Ascending aorta (tissue), 2 donors: ENCODE measurements around the gene AQR. TPM values are rescaled to one million over a fixed set of nuclear protein-coding genes. Genes with fewer than 3 reads are reported as not detected.
A peak's percentile ranks its signal among the peaks of the same experiment; 100 is the strongest.

Source experiments
- DNase-seq, 2 donors: peaks; one replicate each; pipeline ENCODE4 v3.0.0-alpha.2; 2019; ENCODE audit warnings: low spot score in 2 of 2
- H3K27ac ChIP-seq, 2 donors: fragments of 200-600 bp; sonication (generic); one replicate each; pipeline ENCODE4 v1.5.1; 2016 to 2017; ENCODE audit warnings: mild to moderate bottlenecking in 1 of 2
- H3K27me3 ChIP-seq: fragments of 200-600 bp; sonication (generic); one replicate; pipeline ENCODE4 v1.5.1; 2017
- H3K36me3 ChIP-seq, 2 donors: fragments of 200-600 bp; sonication (generic); one replicate each; pipeline ENCODE4 v1.5.1; 2016
- H3K4me1 ChIP-seq, 2 donors: fragments of 200-600 bp; sonication (generic); one replicate each; pipeline ENCODE4 v1.5.1; 2016 to 2017; ENCODE audit warnings: mild to moderate bottlenecking in 1 of 2
- H3K4me3 ChIP-seq, 2 donors: fragments of 200-600 bp; sonication (generic); one replicate each; pipeline ENCODE4 v1.5.1; 2016 to 2017; ENCODE audit warnings: mild to moderate bottlenecking in 1 of 2
- H3K9me3 ChIP-seq, 2 donors: fragments of 200-600 bp; sonication (generic); one replicate each; pipeline ENCODE4 v1.5.1; 2016
- intact Hi-C: fragments of 100-400 bp; cut with DNase I; formaldehyde crosslinking; loops from one replicate; pipeline ENCODE4 v1.15.1; 2023
- total RNA-seq: library from RNA; depleted of rRNA; stranded (reverse); fragments of >200 nt; gene quantifications from one replicate; pipeline ENCODE4 v1.1.0, GENCODE V29; 2016
- TF ChIP-seq, protein P1 (sequence below), 3 experiments: fragments of 200-600 bp in 2 of 3; fragments of 450-650 bp in 1 of 3; sonication (generic) in 2 of 3; IDR thresholded peaks; one replicate each; pipeline ENCODE4 v1.5.1; 2016 to 2019; ENCODE audit warnings: antibody characterized with exemption in 3 of 3, mild to moderate bottlenecking in 1 of 3, moderate library complexity in 1 of 3

AQR gene
- total RNA-seq, 1 donor from 2014 or later: 17.5 TPM

- intact Hi-C loops: no loop called here
- Histone ChIP-seq H3K4me1 (no peaks in the 10 kb centered on the region), H3K4me3 (no peak overlapping the region), H3K27ac (no peak overlapping the region), H3K27me3 (no peaks in the 10 kb centered on the region), H3K9me3 (no peaks in the 10 kb centered on the region), H3K36me3 (peaks cover 34 to 64% of the 10 kb centered on the region in 2 donors)
- no peak for DNase-seq
- TF ChIP-seq, protein P1, sequence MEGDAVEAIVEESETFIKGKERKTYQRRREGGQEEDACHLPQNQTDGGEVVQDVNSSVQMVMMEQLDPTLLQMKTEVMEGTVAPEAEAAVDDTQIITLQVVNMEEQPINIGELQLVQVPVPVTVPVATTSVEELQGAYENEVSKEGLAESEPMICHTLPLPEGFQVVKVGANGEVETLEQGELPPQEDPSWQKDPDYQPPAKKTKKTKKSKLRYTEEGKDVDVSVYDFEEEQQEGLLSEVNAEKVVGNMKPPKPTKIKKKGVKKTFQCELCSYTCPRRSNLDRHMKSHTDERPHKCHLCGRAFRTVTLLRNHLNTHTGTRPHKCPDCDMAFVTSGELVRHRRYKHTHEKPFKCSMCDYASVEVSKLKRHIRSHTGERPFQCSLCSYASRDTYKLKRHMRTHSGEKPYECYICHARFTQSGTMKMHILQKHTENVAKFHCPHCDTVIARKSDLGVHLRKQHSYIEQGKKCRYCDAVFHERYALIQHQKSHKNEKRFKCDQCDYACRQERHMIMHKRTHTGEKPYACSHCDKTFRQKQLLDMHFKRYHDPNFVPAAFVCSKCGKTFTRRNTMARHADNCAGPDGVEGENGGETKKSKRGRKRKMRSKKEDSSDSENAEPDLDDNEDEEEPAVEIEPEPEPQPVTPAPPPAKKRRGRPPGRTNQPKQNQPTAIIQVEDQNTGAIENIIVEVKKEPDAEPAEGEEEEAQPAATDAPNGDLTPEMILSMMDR (IDR thresholded peaks at IDR 0.05): no peak
Observed at GRCh38 chr15:34879107-34879506, 90.4 kb downstream of the AQR start.

GRCh38 chr15:34876640-34877039 lies 92.9 kb downstream of the AQR start:
- H3K9me3 ChIP-seq: no peaks in the 10 kb centered on the region
- H3K36me3 ChIP-seq: peaks cover 23 to 49% of the 10 kb centered on the region in 2 donors
- H3K4me3 ChIP-seq: no peak overlapping the region
- intact Hi-C loops: no loop called here
- H3K27ac ChIP-seq: no peak overlapping the region
- DNase-seq: no peak
- TF ChIP-seq, protein P1 (IDR thresholded peaks at IDR 0.05): no peak
- no peaks in the 10 kb centered on the region for H3K27me3 ChIP-seq
- no peaks in the 10 kb centered on the region for H3K4me1 ChIP-seq

DNA sequence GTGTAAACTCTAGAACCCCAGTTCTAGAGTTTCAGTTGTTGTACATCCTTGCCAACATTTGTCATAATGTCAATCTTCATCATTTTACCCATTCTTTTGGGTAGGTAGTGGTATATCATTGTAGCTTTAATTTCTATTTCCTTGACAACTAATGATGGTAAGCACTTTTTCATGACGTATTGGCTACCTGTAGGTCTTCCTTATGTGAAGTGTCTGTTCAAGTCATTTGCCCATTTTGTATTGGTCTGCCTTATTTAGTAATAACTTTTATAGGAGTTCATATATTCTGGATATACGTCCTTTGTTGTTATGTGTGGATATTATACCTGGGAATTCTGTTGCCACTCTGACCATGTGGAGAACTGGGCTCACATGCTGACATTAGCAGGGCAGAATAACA lies 100.4 kb downstream of the AQR start:
- no peak for DNase-seq
- Histone ChIP-seq H3K9me3 (no peaks in the 10 kb centered on the region), H3K4me3 (no peak overlapping the region), H3K36me3 (peaks cover 8 to 31% of the 10 kb centered on the region in 2 donors), H3K4me1 (peaks cover 0 to 2% of the 10 kb centered on the region in 2 donors), H3K27me3 (no peaks in the 10 kb centered on the region), H3K27ac (no peak overlapping the region)
- intact Hi-C loops: no loop called here
- TF ChIP-seq, protein P1 (IDR thresholded peaks at IDR 0.05): no peak

GRCh38 chr15:34865531-34865930 lies 104.0 kb downstream of the AQR start:
- TF ChIP-seq, protein P1 (IDR thresholded peaks at IDR 0.05): no peak
- H3K4me1 ChIP-seq: no peaks in the 10 kb centered on the region
- intact Hi-C loops: no loop called here
- DNase-seq: no peak
- H3K27ac ChIP-seq: no peak overlapping the region
- peaks cover 14 to 42% of the 10 kb centered on the region in 2 donors for H3K36me3 ChIP-seq
- H3K9me3 ChIP-seq: no peaks in the 10 kb centered on the region
- no peak overlapping the region for H3K4me3 ChIP-seq
- no peaks in the 10 kb centered on the region for H3K27me3 ChIP-seq

DNA sequence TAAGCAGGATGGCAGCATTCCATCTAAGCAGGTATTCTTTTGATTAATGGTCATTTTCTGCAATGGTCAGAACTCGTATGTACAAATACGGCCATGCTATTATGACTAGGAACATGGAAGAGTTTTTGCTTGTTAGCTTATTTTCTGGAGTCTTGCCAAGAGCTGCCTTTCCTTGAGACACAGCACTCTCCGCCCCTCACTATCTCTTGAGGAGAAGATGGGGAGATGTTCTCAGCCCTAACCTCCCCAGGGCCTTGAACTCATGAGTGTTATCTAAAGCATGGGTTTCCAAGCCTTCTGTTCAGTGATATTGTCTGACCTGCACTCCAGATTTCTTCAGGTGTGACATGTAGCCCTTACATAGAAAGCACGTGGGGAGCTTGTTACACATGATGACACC lies 108.3 kb downstream of the AQR start:
- H3K36me3 ChIP-seq: peaks cover 14 to 29% of the 10 kb centered on the region in 2 donors
- TF ChIP-seq, protein P1 (IDR thresholded peaks at IDR 0.05): no peak
- no peak overlapping the region for H3K27ac ChIP-seq
- no peaks in the 10 kb centered on the region for H3K9me3 ChIP-seq
- no peaks in the 10 kb centered on the region for H3K27me3 ChIP-seq
- intact Hi-C loops: no loop called here
- H3K4me1 ChIP-seq: peaks cover 0 to 1% of the 10 kb centered on the region in 2 donors
- no peak for DNase-seq
- H3K4me3 ChIP-seq: no peak overlapping the region

DNA sequence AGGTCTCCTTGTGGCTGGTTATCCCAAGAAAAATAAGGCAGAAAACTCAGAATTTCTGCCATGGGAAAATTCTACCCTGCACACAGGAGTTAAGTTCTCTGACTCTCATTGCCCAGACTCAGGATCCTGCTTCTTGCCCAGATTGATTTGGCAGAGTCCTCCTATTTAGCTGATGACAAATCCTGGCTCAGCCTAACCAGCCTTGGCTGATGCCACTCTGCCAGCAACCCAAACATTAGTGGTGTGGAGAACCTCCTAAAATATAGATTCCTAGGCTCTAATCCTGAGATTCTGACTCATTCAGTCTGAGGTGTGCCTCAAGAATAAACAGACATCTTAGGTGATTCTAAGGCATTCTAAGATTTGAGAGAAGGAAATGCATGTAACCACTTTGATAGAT lies 113.6 kb downstream of the AQR start:
- peak in 1 of 2 donors; percentile 83 for DNase-seq
- Histone ChIP-seq H3K36me3 (peaks cover 3 to 12% of the 10 kb centered on the region in 2 donors), H3K27ac (peak overlapping the region; percentile 64 to 71), H3K27me3 (no peaks in the 10 kb centered on the region), H3K9me3 (no peaks in the 10 kb centered on the region), H3K4me3 (peak overlapping the region in 1 of 2 donors; percentile 3), H3K4me1 (peaks cover 9 to 30% of the 10 kb centered on the region in 2 donors)
- intact Hi-C loops: loop anchor here (1.0 kb wide), 2 partner anchors 15 to 46 kb away; no protein-coding TSS in a partner anchor
- TF ChIP-seq, protein P1 (IDR thresholded peaks at IDR 0.05): no peak
